ENCODE results near the gene CBFB. TPM values are rescaled to one million over a fixed set of nuclear protein-coding genes. Genes with fewer than 3 reads are reported as not detected.

The CBFB gene
- total RNA-seq, 1 donor from 2014 or later, result 40.9 TPM

GRCh38 chr16:67128887-67129286 is 99.9 kb downstream of the CBFB start:
- no peak for DNase-seq (ENCODE audit: low spot score)

DNA sequence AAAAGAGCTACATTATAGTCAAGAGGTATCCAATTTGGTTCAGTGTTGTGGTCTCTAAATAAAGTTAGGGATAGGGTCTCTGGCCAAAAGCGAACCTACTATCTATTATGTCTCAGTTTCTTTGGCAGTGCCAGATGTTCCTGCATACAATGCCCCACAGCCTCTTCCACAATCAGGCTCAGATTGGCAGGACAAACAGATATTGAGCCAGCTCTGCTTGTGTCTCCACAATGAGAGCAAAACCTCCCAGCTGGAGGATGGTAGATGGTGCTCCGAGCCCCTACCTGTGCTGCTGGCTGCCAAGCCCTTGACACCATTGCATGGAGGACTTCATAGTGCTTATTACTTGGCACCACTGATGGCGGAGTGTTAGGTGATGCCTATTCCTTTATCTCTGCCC is 100.5 kb downstream of the CBFB start:
- no peak for DNase-seq (ENCODE audit: low spot score)

DNA sequence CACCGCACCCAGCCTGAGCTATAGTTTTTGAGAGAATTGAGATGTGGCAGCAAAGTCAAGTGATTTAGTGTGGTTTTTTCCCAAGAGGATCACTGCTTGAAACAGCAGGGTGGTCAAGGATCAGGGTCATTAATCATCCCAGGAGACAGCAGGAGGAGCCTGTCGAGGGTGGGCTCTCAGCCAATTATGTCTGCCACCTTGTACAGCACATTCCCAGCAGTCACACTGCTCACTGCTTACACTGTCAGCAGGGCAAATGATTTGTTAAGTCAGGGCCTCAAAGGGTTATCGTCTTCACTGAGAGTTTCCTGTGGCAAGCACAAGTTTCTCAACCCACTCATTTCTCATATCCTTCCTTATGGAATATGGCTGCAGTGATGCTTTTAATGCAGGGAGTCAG is 108.7 kb downstream of the CBFB start:
- DNase-seq (ENCODE audit: low spot score), result no peak

DNA sequence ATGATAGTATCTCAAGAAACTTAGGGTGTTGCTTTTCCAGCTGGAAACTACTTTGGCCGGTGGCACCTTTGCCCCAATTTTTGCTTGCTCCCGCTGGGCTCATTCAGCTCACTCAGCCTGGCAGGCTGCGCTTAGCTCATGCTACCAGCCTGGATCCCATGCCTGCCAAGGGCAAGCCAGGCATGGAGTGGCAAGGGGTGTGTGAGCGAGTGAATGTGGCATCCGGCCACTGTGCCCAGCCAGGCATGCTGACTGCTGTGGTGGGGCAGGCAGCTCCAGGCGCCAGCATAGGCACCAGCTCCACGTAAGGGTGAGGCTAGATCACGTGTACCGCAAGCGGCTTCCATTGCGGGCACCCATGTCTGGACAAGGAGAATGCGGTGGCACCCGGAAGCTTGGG is 112.4 kb downstream of the CBFB start:
- no peak for DNase-seq (ENCODE audit: low spot score)

- DNase-seq (ENCODE audit: low spot score), result no peak
Measured at GRCh38 chr16:67142342-67142741, 113.4 kb downstream of the CBFB start.

DNA sequence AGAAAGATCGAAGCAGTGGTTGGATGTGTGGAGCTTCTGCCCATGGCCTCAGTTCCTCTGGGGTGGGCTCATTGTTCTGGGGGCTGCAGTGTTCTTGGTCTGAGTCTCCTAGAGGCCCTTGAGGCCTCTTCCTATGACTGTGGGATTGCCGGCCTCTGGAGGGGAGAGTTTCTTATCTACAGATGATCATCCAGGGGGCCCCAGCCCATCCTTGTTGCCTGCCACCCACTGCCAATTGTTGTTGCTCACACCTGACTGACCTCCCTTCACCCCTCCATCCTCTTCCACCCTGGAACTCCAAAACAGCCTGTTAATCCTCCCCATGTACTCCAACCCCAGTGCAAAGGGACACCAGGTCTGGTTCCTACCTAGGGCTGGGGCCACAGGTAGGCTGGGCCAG is 116.0 kb downstream of the CBFB start:
- no peak for DNase-seq (ENCODE audit: low spot score)

DNA sequence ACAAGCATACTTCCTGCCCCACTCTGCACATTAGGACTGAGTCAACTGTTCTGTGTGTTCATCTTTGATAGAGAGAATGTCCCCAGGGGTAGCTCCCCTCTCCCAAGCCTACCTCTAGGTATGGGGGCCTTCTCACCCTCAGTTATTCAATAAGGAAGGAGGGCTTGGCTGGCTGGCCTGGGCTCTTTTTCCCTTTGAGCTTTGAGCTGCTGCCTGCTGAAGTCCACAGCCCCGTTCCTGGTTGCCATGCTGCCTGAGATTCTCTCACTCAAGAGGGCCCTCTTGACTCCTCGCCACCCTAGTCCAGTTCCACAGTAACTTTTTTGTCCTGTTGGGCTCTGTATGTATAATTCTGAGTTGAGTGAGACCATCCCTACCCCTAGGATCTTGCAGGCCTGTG is 116.8 kb downstream of the CBFB start:
- DNase-seq (ENCODE audit: low spot score), result no peak

- DNase-seq (ENCODE audit: low spot score), result no peak
Measured at GRCh38 chr16:67146523-67147357, 117.8 kb downstream of the CBFB start.

DNA sequence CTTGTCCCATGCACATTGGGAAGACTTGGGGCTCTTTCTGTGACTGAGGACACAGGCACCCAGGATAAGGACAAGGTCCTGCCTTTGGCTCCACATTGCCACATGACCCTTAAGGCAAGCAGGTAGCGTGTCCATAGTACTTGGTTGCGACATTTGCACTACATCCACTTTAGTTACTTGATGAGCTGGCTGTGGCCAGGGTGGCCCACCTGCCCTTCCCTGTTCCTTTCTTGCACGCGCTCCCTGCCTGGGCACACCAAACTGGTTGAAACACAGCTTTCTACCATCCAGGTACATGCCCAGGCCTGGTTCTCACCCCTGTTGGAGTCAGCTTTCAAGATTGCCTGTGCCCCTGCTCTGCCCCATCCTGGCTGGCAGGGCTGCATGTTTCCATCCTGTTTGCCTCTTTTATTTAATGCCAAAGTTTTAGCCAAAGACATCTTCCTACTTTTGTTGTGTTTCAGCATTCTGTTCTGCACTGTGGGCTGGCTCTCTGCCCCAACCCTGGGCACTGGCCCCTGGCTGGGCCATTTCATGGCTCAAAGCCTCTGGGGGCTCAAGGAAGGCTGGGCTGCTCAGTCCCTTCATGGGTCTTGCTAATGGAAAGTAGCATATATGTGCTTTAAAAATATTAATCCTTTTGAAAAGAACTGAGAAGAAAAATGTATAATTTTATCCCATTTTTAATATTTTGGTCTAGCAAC is 118.6 kb downstream of the CBFB start:
- no peak for DNase-seq (ENCODE audit: low spot score)

- DNase-seq (ENCODE audit: low spot score), result no peak
Measured at GRCh38 chr16:67148221-67148620, 119.3 kb downstream of the CBFB start.

GRCh38 chr16:67148656-67149275 is 119.8 kb downstream of the CBFB start:
- no peak for DNase-seq (ENCODE audit: low spot score)

GRCh38 chr16:67149276-67150046 is 120.5 kb downstream of the CBFB start:
- no peak for DNase-seq (ENCODE audit: low spot score)

GRCh38 chr16:67150047-67150832 is 121.3 kb downstream of the CBFB start:
- no peak for DNase-seq (ENCODE audit: low spot score)

Other genes with a start within 250 kb of the CBFB start
- not detected for gene TERB1, start 227.6 kb upstream of the CBFB start, total RNA-seq
- gene NAE1, start 198.2 kb upstream of the CBFB start, total RNA-seq, result 46.1 TPM
- gene CA7, start 184.7 kb upstream of the CBFB start, total RNA-seq, result not detected
- gene PDP2, start 148.6 kb upstream of the CBFB start, total RNA-seq, result 18.6 TPM
- gene CDH16, start 110.3 kb upstream of the CBFB start, total RNA-seq, result 8.7 TPM
- gene RRAD, start 103.6 kb upstream of the CBFB start, total RNA-seq, result 9.4 TPM
- 84.5 TPM for gene CIAO2B, start 94.7 kb upstream of the CBFB start, total RNA-seq
- 187 TPM for gene CES2, start 93.6 kb upstream of the CBFB start, total RNA-seq
- 5.2 TPM for gene CES3, start 67.9 kb upstream of the CBFB start, total RNA-seq
- 19.4 TPM for gene CES4A, start 40.6 kb upstream of the CBFB start, total RNA-seq
- 14.2 TPM for gene PHAF1, start 80.8 kb downstream of the CBFB start, total RNA-seq
- 14.1 TPM for gene B3GNT9, start 121.8 kb downstream of the CBFB start, total RNA-seq
- 38.2 TPM for gene TRADD, start 130.8 kb downstream of the CBFB start, total RNA-seq
- gene FBXL8, start 130.8 kb downstream of the CBFB start, total RNA-seq, result 24.6 TPM
- gene HSF4, start 135.6 kb downstream of the CBFB start, total RNA-seq, result 51.3 TPM
- 79.0 TPM for gene NOL3, start 141.4 kb downstream of the CBFB start, total RNA-seq
- gene MATCAP1, start 154.8 kb downstream of the CBFB start, total RNA-seq, result 68.4 TPM
- 3.2 TPM for gene EXOC3L1, start 161.0 kb downstream of the CBFB start, total RNA-seq
- 54.9 TPM for gene E2F4, start 163.0 kb downstream of the CBFB start, total RNA-seq
- 68.3 TPM for gene ELMO3, start 170.0 kb downstream of the CBFB start, total RNA-seq
- 46.9 TPM for gene TMEM208, start 198.0 kb downstream of the CBFB start, total RNA-seq
- 46.4 TPM for gene FHOD1, start 218.3 kb downstream of the CBFB start, total RNA-seq
- gene SLC9A5, start 219.8 kb downstream of the CBFB start, total RNA-seq, result 3.2 TPM